ENCODE results near the gene FKBP2. TPM values are rescaled to one million over a fixed set of nuclear protein-coding genes. Genes with fewer than 3 reads are reported as not detected.

FKBP2 gene
- total and polyA plus RNA-seq, 4 experiments from 2014 or later, result 41.4 to 107 (median 76.3) TPM

GRCh38 chr11:64227405-64227956 lies 13.4 kb upstream of the FKBP2 start:
- H3K4me3 ChIP-seq (ENCODE audit: low read length in 2 of 2), result peak overlapping the region; percentile 42 to 94
- peaks cover 15 to 65% (median 38%) of the 10 kb centered on the region in 4 donors for H3K4me1 Mint-ChIP-seq

GRCh38 chr11:64229090-64229743 lies 11.7 kb upstream of the FKBP2 start:
- no peaks in the 10 kb centered on the region for H3K9me3 Mint-ChIP-seq
- H3K36me3 Mint-ChIP-seq, result peaks cover 0 to 5% of the 10 kb centered on the region in 2 donors
- peak in 1 of 5 donors; percentile 19 for DNase-seq
- Histone ChIP-seq H3K9me3 (ENCODE audit: control insufficient read depth in 1 of 2, low read length in 2 of 2) (no peaks in the 10 kb centered on the region), H3K27ac (ENCODE audit: low read depth, low read length) (peak overlapping the region; percentile 77), H3K27me3 (ENCODE audit: insufficient read depth, low read length) (no peaks in the 10 kb centered on the region), H3K36me3 (ENCODE audit: insufficient read depth, low read length) (no peaks in the 10 kb centered on the region), H3K4me1 (ENCODE audit: insufficient read depth, low read length) (peaks cover 56% of the 10 kb centered on the region), H3K4me3 (ENCODE audit: low read length in 2 of 2) (peak overlapping the region; percentile 52 to 86)
- no peaks in the 10 kb centered on the region for H3K27me3 Mint-ChIP-seq
- peaks cover 16 to 73% (median 47%) of the 10 kb centered on the region in 4 donors for H3K4me1 Mint-ChIP-seq
- H3K4me3 Mint-ChIP-seq, result peak overlapping the region; percentile 86 to 93 (median 88)
- H3K27ac Mint-ChIP-seq, result peak overlapping the region; percentile 53 to 96 (median 87)
- ChIA-PET POLR2A (ENCODE audit: partially characterized antibody) (interaction anchor here (1.2 to 38.9 kb wide), 7 partner anchors 16 to 88 kb away, joined by 3 to 937 read pairs (median 7); partner anchors contain the start of genes FERMT3, FKBP2, PLCB3 and PPP1R14B), CTCF (ENCODE audit: partially characterized antibody) (interaction anchor here (0.6 to 18.8 kb wide), 5 partner anchors 12 to 54 kb away, joined by 3 to 207 read pairs (median 3); partner anchors contain the start of genes FERMT3, FKBP2, PLCB3 and STIP1)
- intact Hi-C loops (cut with micrococcal nuclease), result no loop called here

More at GRCh38 chr11:64227405-64227956, 13.4 kb upstream of the FKBP2 start:
- Mint-ChIP-seq H3K36me3 (peaks cover 0 to 12% of the 10 kb centered on the region in 2 donors), H3K27me3 (no peaks in the 10 kb centered on the region), H3K4me3 (peak overlapping the region; percentile 88 to 94 (median 92)), H3K27ac (peak overlapping the region; percentile 75 to 93 (median 88)), H3K9me3 (no peaks in the 10 kb centered on the region)
- peaks cover 10% of the 10 kb centered on the region for H3K36me3 ChIP-seq (ENCODE audit: insufficient read depth, low read length)
- H3K27ac ChIP-seq (ENCODE audit: low read depth, low read length), result peak overlapping the region; percentile 77
- H3K4me1 ChIP-seq (ENCODE audit: insufficient read depth, low read length), result peaks cover 48% of the 10 kb centered on the region
- H3K9me3 ChIP-seq (ENCODE audit: control insufficient read depth in 1 of 2, low read length in 2 of 2), result no peaks in the 10 kb centered on the region
- DNase-seq, result no peak
- POLR2A ChIA-PET (ENCODE audit: partially characterized antibody), result interaction anchor here (1.9 to 38.9 kb wide), 8 partner anchors 12 to 90 kb away, joined by 13 to 937 read pairs (median 24); partner anchors contain the start of genes BAD, ESRRA, FERMT3 and FKBP2
- intact Hi-C loops (cut with micrococcal nuclease), result no loop called here
- CTCF ChIA-PET (ENCODE audit: partially characterized antibody), result interaction anchor here (1.0 to 18.8 kb wide), 8 partner anchors 15 to 75 kb away, joined by 3 to 207 read pairs (median 4); partner anchors contain the start of genes CATSPERZ, ESRRA and FERMT3
- H3K27me3 ChIP-seq (ENCODE audit: insufficient read depth, low read length), result no peaks in the 10 kb centered on the region

- Histone ChIP-seq H3K36me3 (ENCODE audit: insufficient read depth, low read length) (no peaks in the 10 kb centered on the region), H3K27me3 (ENCODE audit: insufficient read depth, low read length) (no peaks in the 10 kb centered on the region), H3K9me3 (ENCODE audit: control insufficient read depth in 1 of 2, low read length in 2 of 2) (no peaks in the 10 kb centered on the region), H3K27ac (ENCODE audit: low read depth, low read length) (peak overlapping the region; percentile 77), H3K4me1 (ENCODE audit: insufficient read depth, low read length) (peaks cover 55% of the 10 kb centered on the region), H3K4me3 (ENCODE audit: low read length in 2 of 2) (peak overlapping the region; percentile 52 to 86)
- CTCF ChIA-PET (ENCODE audit: partially characterized antibody), result interaction anchor here (0.6 to 18.8 kb wide), 5 partner anchors 11 to 53 kb away, joined by 3 to 207 read pairs (median 3); partner anchors contain the start of genes FERMT3, FKBP2, PLCB3 and STIP1
- H3K4me1 Mint-ChIP-seq, result peaks cover 16 to 69% (median 46%) of the 10 kb centered on the region in 4 donors
- intact Hi-C loops (cut with micrococcal nuclease), result loop anchor here (1.0 kb wide), 4 partner anchors 12 to 75 kb away; partner anchors contain the start of genes FKBP2 and PLCB3
- no peak for DNase-seq
- H3K36me3 Mint-ChIP-seq, result peaks cover 0 to 5% of the 10 kb centered on the region in 2 donors
- peak overlapping the region; percentile 92 to 97 (median 94) for H3K27ac Mint-ChIP-seq
- no peaks in the 10 kb centered on the region for H3K27me3 Mint-ChIP-seq
- POLR2A ChIA-PET (ENCODE audit: partially characterized antibody), result interaction anchor here (1.3 to 38.9 kb wide), 6 partner anchors 16 to 88 kb away, joined by 4 to 937 read pairs (median 8); partner anchors contain the start of genes FERMT3, FKBP2, PLCB3 and PPP1R14B
- H3K4me3 Mint-ChIP-seq, result peak overlapping the region; percentile 86 to 93 (median 88)
- no peaks in the 10 kb centered on the region for H3K9me3 Mint-ChIP-seq
Measured at GRCh38 chr11:64229744-64230170, 11.1 kb upstream of the FKBP2 start.

GRCh38 chr11:64230171-64230984 lies 10.5 kb upstream of the FKBP2 start, which contains the start of gene DNAJC4:
Gene DNAJC4, plus strand, starts transcription at chr11:64230548. Its CDS starts 307 bp downstream, at chr11:64230855.
- ChIA-PET POLR2A (ENCODE audit: partially characterized antibody) (interaction anchor here (0.8 to 38.9 kb wide), 9 partner anchors 15 to 87 kb away, joined by 3 to 937 read pairs (median 7); partner anchors contain the start of genes BAD, ESRRA, FERMT3 and FKBP2), CTCF (ENCODE audit: partially characterized antibody) (interaction anchor here (0.6 to 18.8 kb wide), 4 partner anchors 20 to 53 kb away, joined by 3 to 207 read pairs (median 4); partner anchors contain the start of genes FERMT3, PLCB3 and STIP1)
- Histone ChIP-seq H3K27ac (ENCODE audit: low read depth, low read length) (peak within 1 kb of the TSS; percentile 77), H3K27me3 (ENCODE audit: insufficient read depth, low read length) (no peaks in the 10 kb centered on the region), H3K4me3 (ENCODE audit: low read length in 2 of 2) (peak within 1 kb of the TSS; percentile 52 to 86), H3K36me3 (ENCODE audit: insufficient read depth, low read length) (no peaks in the 10 kb centered on the region), H3K9me3 (ENCODE audit: control insufficient read depth in 1 of 2, low read length in 2 of 2) (no peaks in the 10 kb centered on the region), H3K4me1 (ENCODE audit: insufficient read depth, low read length) (peaks cover 53% of the 10 kb centered on the region)
- Mint-ChIP-seq H3K9me3 (no peaks in the 10 kb centered on the region), H3K27ac (peak within 1 kb of the TSS; percentile 92 to 97 (median 94)), H3K4me3 (peak within 1 kb of the TSS; percentile 86 to 93 (median 88)), H3K27me3 (no peaks in the 10 kb centered on the region), H3K4me1 (peaks cover 17 to 68% (median 47%) of the 10 kb centered on the region in 4 donors), H3K36me3 (peaks cover 0 to 9% of the 10 kb centered on the region in 2 donors)
- DNase-seq, result peak; percentile 87 to 92 (median 88)
- intact Hi-C loops (cut with micrococcal nuclease), result loop anchor here (1.0 kb wide), 4 partner anchors 11 to 74 kb away; partner anchors contain the start of genes FKBP2 and PLCB3

- Mint-ChIP-seq H3K27me3 (no peaks in the 10 kb centered on the region), H3K36me3 (peaks cover 0 to 9% of the 10 kb centered on the region in 2 donors), H3K9me3 (no peaks in the 10 kb centered on the region), H3K4me3 (peak overlapping the region; percentile 86 to 93 (median 88)), H3K27ac (peak overlapping the region; percentile 77 to 97 (median 92)), H3K4me1 (peaks cover 18 to 67% (median 48%) of the 10 kb centered on the region in 4 donors)
- H3K4me3 ChIP-seq (ENCODE audit: low read length in 2 of 2), result peak overlapping the region; percentile 52 to 86
- H3K36me3 ChIP-seq (ENCODE audit: insufficient read depth, low read length), result no peaks in the 10 kb centered on the region
- POLR2A ChIA-PET (ENCODE audit: partially characterized antibody), result interaction anchor here (0.8 to 38.9 kb wide), 7 partner anchors 6 to 86 kb away, joined by 3 to 937 read pairs (median 10); partner anchors contain the start of genes BAD, ESRRA, FERMT3 and FKBP2
- peak in 1 of 5 donors; percentile 41 for DNase-seq
- intact Hi-C loops (cut with micrococcal nuclease), result loop anchor here (1.0 kb wide), 4 partner anchors 10 to 73 kb away; partner anchors contain the start of genes FKBP2 and PLCB3
- peaks cover 54% of the 10 kb centered on the region for H3K4me1 ChIP-seq (ENCODE audit: insufficient read depth, low read length)
- H3K27me3 ChIP-seq (ENCODE audit: insufficient read depth, low read length), result no peaks in the 10 kb centered on the region
- no peaks in the 10 kb centered on the region for H3K9me3 ChIP-seq (ENCODE audit: control insufficient read depth in 1 of 2, low read length in 2 of 2)
- peak overlapping the region; percentile 77 for H3K27ac ChIP-seq (ENCODE audit: low read depth, low read length)
- CTCF ChIA-PET (ENCODE audit: partially characterized antibody), result interaction anchor here (2.2 to 18.8 kb wide), 2 partner anchors 10 to 24 kb away, joined by 8 to 207 read pairs; partner anchors contain the start of genes FERMT3 and FKBP2
Measured at GRCh38 chr11:64230985-64231365, 9.9 kb upstream of the FKBP2 start.

- DNase-seq, result peak in 1 of 5 donors; percentile 31
- no peak overlapping the region for H3K4me3 ChIP-seq (ENCODE audit: low read length in 2 of 2)
- peaks cover 55% of the 10 kb centered on the region for H3K4me1 ChIP-seq (ENCODE audit: insufficient read depth, low read length)
- intact Hi-C loops (cut with micrococcal nuclease), result no loop called here
- H3K27ac ChIP-seq (ENCODE audit: low read depth, low read length), result no peak overlapping the region
- no peaks in the 10 kb centered on the region for H3K9me3 Mint-ChIP-seq
- peak overlapping the region; percentile 66 to 96 (median 79) for H3K27ac Mint-ChIP-seq
- H3K4me3 Mint-ChIP-seq, result peak overlapping the region; percentile 43 to 93 (median 86)
- POLR2A ChIA-PET (ENCODE audit: partially characterized antibody), result interaction anchor here (0.8 to 38.9 kb wide), 8 partner anchors 7 to 86 kb away, joined by 3 to 937 read pairs (median 9); partner anchors contain the start of genes BAD, ESRRA, FERMT3 and FKBP2
- no peaks in the 10 kb centered on the region for H3K27me3 Mint-ChIP-seq
- CTCF ChIA-PET (ENCODE audit: partially characterized antibody), result interaction anchor here (2.2 to 18.8 kb wide), 3 partner anchors 10 to 25 kb away, joined by 6 to 207 read pairs (median 8); partner anchors contain the start of genes FERMT3 and FKBP2
- no peaks in the 10 kb centered on the region for H3K27me3 ChIP-seq (ENCODE audit: insufficient read depth, low read length)
- no peaks in the 10 kb centered on the region for H3K9me3 ChIP-seq (ENCODE audit: control insufficient read depth in 1 of 2, low read length in 2 of 2)
- H3K36me3 Mint-ChIP-seq, result peaks cover 0 to 9% of the 10 kb centered on the region in 2 donors
- H3K4me1 Mint-ChIP-seq, result peaks cover 18 to 67% (median 48%) of the 10 kb centered on the region in 4 donors
- H3K36me3 ChIP-seq (ENCODE audit: insufficient read depth, low read length), result no peaks in the 10 kb centered on the region
Measured at GRCh38 chr11:64231546-64231945, 9.3 kb upstream of the FKBP2 start.

All from CD4-positive, alpha-beta memory T cell (primary cell).